Karpas-422 (cell line): ENCODE results near the gene STK24. TPM values are rescaled to one million over a fixed set of nuclear protein-coding genes. Genes with fewer than 3 reads are reported as not detected.

Experiments used
- DNase-seq: peaks from one replicate; pipeline ENCODE4 v3.0.0-alpha.2; 2015
- H2AFZ ChIP-seq: fragments of 200-600 bp; sonication (generic); 2 replicates; pipeline ENCODE4 v1.6.1; 2014; ENCODE audit warnings: antibody characterized with exemption, low read length, mixed read lengths
- H3K27ac ChIP-seq: fragments of 200-600 bp; sonication (generic); 2 replicates; pipeline ENCODE4 v1.5.1; 2014; ENCODE audit warnings: mild to moderate bottlenecking, low read length, moderate library complexity
- H3K27me3 ChIP-seq: fragments of 200-600 bp; sonication (generic); 2 replicates; pipeline ENCODE4 v1.6.1; 2014; ENCODE audit warnings: low read length, mixed read lengths
- H3K36me3 ChIP-seq: fragments of 200-600 bp; sonication (generic); 2 replicates; pipeline ENCODE4 v1.6.1; 2014; ENCODE audit warnings: low read length, mixed read lengths; ENCODE audit not compliant: insufficient read depth
- H3K4me1 ChIP-seq: fragments of 200-600 bp; sonication (generic); 2 replicates; pipeline ENCODE4 v1.6.1; 2014; ENCODE audit warnings: mild to moderate bottlenecking, low read length, mixed read lengths
- H3K4me2 ChIP-seq: fragments of 200-600 bp; sonication (generic); 2 replicates; pipeline ENCODE4 v1.6.1; 2014; ENCODE audit warnings: low read length, low read depth, mild to moderate bottlenecking; ENCODE audit not compliant: poor library complexity, severe bottlenecking
- H3K4me3 ChIP-seq: fragments of 200-600 bp; sonication (generic); 2 replicates; pipeline ENCODE4 v1.5.1; 2014; ENCODE audit warnings: mild to moderate bottlenecking, antibody characterized with exemption, low read length, mixed read lengths
- H3K79me2 ChIP-seq: fragments of 200-600 bp; sonication (generic); 2 replicates; pipeline ENCODE4 v1.6.1; 2014; ENCODE audit warnings: mild to moderate bottlenecking, low read length, mixed read lengths
- H3K9ac ChIP-seq: fragments of 200-600 bp; sonication (generic); 2 replicates; pipeline ENCODE4 v1.6.0; 2014; ENCODE audit warnings: low read length
- H3K9me2 ChIP-seq: fragments of 200-600 bp; sonication (generic), shearing (Covaris generic); replicated peaks from 2 replicates; pipeline ENCODE4 v1.6.0; 2014; ENCODE audit warnings: mild to moderate bottlenecking, low read length, moderate library complexity; ENCODE audit not compliant: insufficient read depth
- H3K9me3 ChIP-seq: fragments of 300-700, 200-600 bp; sonication (generic); 2 replicates; pipeline ENCODE4 v1.6.1; 2014; ENCODE audit warnings: low read length, mixed read lengths
- H4K20me1 ChIP-seq: fragments of 200-600 bp; sonication (generic); 2 replicates; pipeline ENCODE4 v1.6.1; 2014; ENCODE audit warnings: mild to moderate bottlenecking, antibody characterized with exemption, low read length, low read depth; ENCODE audit not compliant: insufficient read depth
- total RNA-seq: library from RNA; depleted of rRNA; stranded (reverse); fragments of >200 nt; shearing (Covaris generic); gene quantifications from 2 replicates; pipeline ENCODE4 v1.2.3, GENCODE V29; 2014; ENCODE audit warnings: low replicate concordance

The STK24 gene
- total RNA-seq, 1 experiment from 2014 or later, result 107 TPM

- Histone ChIP-seq H3K4me2 (no peak overlapping the region), H3K36me3 (no peaks in the 10 kb centered on the region), H3K79me2 (peaks cover 100% of the 10 kb centered on the region), H3K27me3 (no peaks in the 10 kb centered on the region), H2AFZ (no peak overlapping the region), H3K9me3 (no peaks in the 10 kb centered on the region), H3K4me3 (no peak overlapping the region), H3K4me1 (peaks cover 38% of the 10 kb centered on the region), H3K27ac (no peak overlapping the region), H3K9ac (no peak overlapping the region), H4K20me1 (peaks cover 60% of the 10 kb centered on the region), H3K9me2 (no peaks in the 10 kb centered on the region)
- no peak for DNase-seq
Observed at GRCh38 chr13:98544104-98544710, 32.7 kb downstream of the STK24 start.

GRCh38 chr13:98543378-98544103 is 33.4 kb downstream of the STK24 start:
- Histone ChIP-seq H3K9me3 (no peaks in the 10 kb centered on the region), H3K27me3 (no peaks in the 10 kb centered on the region), H3K27ac (no peak overlapping the region), H4K20me1 (peaks cover 61% of the 10 kb centered on the region), H2AFZ (no peak overlapping the region), H3K4me3 (no peak overlapping the region), H3K4me2 (no peak overlapping the region), H3K9ac (no peak overlapping the region), H3K79me2 (peaks cover 100% of the 10 kb centered on the region), H3K4me1 (peaks cover 34% of the 10 kb centered on the region), H3K9me2 (no peaks in the 10 kb centered on the region), H3K36me3 (no peaks in the 10 kb centered on the region)
- DNase-seq, result no peak

- no peak overlapping the region for H2AFZ ChIP-seq
Observed at GRCh38 chr13:98542568-98543377, 34.1 kb downstream of the STK24 start.

GRCh38 chr13:98541701-98542203 is 35.2 kb downstream of the STK24 start:
- Histone ChIP-seq H4K20me1 (peaks cover 64% of the 10 kb centered on the region), H3K9ac (no peak overlapping the region)

More at GRCh38 chr13:98542568-98543377, 34.1 kb downstream of the STK24 start:
- Histone ChIP-seq H3K79me2 (peaks cover 100% of the 10 kb centered on the region), H3K36me3 (no peaks in the 10 kb centered on the region), H3K27me3 (no peaks in the 10 kb centered on the region), H3K27ac (no peak overlapping the region), H4K20me1 (peaks cover 61% of the 10 kb centered on the region), H3K4me3 (no peak overlapping the region), H3K9me2 (no peaks in the 10 kb centered on the region), H3K9ac (no peak overlapping the region), H3K4me2 (no peak overlapping the region), H3K9me3 (no peaks in the 10 kb centered on the region), H3K4me1 (peaks cover 30% of the 10 kb centered on the region)
- DNase-seq, result no peak

GRCh38 chr13:98541191-98541590 is 35.7 kb downstream of the STK24 start:
- Histone ChIP-seq H3K9me2 (no peaks in the 10 kb centered on the region), H3K27me3 (no peaks in the 10 kb centered on the region), H3K79me2 (peaks cover 100% of the 10 kb centered on the region), H3K4me3 (no peak overlapping the region), H2AFZ (no peak overlapping the region), H3K4me2 (no peak overlapping the region), H3K9me3 (no peaks in the 10 kb centered on the region), H3K4me1 (peaks cover 30% of the 10 kb centered on the region), H3K9ac (no peak overlapping the region), H3K36me3 (no peaks in the 10 kb centered on the region), H4K20me1 (peaks cover 65% of the 10 kb centered on the region), H3K27ac (no peak overlapping the region)
- DNase-seq, result no peak

More at GRCh38 chr13:98541701-98542203, 35.2 kb downstream of the STK24 start:
- no peak for DNase-seq
- Histone ChIP-seq H3K9me2 (no peaks in the 10 kb centered on the region), H3K36me3 (no peaks in the 10 kb centered on the region), H3K27me3 (no peaks in the 10 kb centered on the region), H3K4me3 (no peak overlapping the region), H3K4me1 (peaks cover 30% of the 10 kb centered on the region), H3K79me2 (peaks cover 100% of the 10 kb centered on the region), H3K9me3 (no peaks in the 10 kb centered on the region), H3K4me2 (no peak overlapping the region), H2AFZ (no peak overlapping the region), H3K27ac (no peak overlapping the region)

GRCh38 chr13:98540476-98540875 is 36.4 kb downstream of the STK24 start:
- Histone ChIP-seq H3K79me2 (peaks cover 100% of the 10 kb centered on the region), H4K20me1 (peaks cover 67% of the 10 kb centered on the region), H3K4me1 (peaks cover 30% of the 10 kb centered on the region)

GRCh38 chr13:98539666-98540065 is 37.2 kb downstream of the STK24 start:
- no peaks in the 10 kb centered on the region for H3K9me3 ChIP-seq
- H3K9me2 ChIP-seq, result no peaks in the 10 kb centered on the region
- no peak overlapping the region for H3K4me2 ChIP-seq
- H2AFZ ChIP-seq, result no peak overlapping the region
- no peaks in the 10 kb centered on the region for H3K27me3 ChIP-seq
- H3K36me3 ChIP-seq, result no peaks in the 10 kb centered on the region
- H3K27ac ChIP-seq, result no peak overlapping the region
- H3K9ac ChIP-seq, result no peak overlapping the region
- peaks cover 98% of the 10 kb centered on the region for H3K79me2 ChIP-seq
- H3K4me1 ChIP-seq, result peaks cover 30% of the 10 kb centered on the region
- no peak for DNase-seq
- peaks cover 66% of the 10 kb centered on the region for H4K20me1 ChIP-seq
- H3K4me3 ChIP-seq, result no peak overlapping the region

More at GRCh38 chr13:98540476-98540875, 36.4 kb downstream of the STK24 start:
- no peak overlapping the region for H3K27ac ChIP-seq
- no peak overlapping the region for H3K4me2 ChIP-seq
- no peak overlapping the region for H3K9ac ChIP-seq
- H3K9me3 ChIP-seq, result no peaks in the 10 kb centered on the region
- no peak for DNase-seq
- H3K4me3 ChIP-seq, result no peak overlapping the region
- no peaks in the 10 kb centered on the region for H3K27me3 ChIP-seq
- no peak overlapping the region for H2AFZ ChIP-seq
- no peaks in the 10 kb centered on the region for H3K36me3 ChIP-seq
- H3K9me2 ChIP-seq, result no peaks in the 10 kb centered on the region

GRCh38 chr13:98538876-98539275 is 38.0 kb downstream of the STK24 start:
- peaks cover 66% of the 10 kb centered on the region for H4K20me1 ChIP-seq
- H3K79me2 ChIP-seq, result peaks cover 98% of the 10 kb centered on the region
- no peak overlapping the region for H3K9ac ChIP-seq
- no peaks in the 10 kb centered on the region for H3K36me3 ChIP-seq
- H3K4me3 ChIP-seq, result no peak overlapping the region
- no peak overlapping the region for H3K4me2 ChIP-seq
- H3K9me3 ChIP-seq, result no peaks in the 10 kb centered on the region
- no peak for DNase-seq
- no peaks in the 10 kb centered on the region for H3K9me2 ChIP-seq
- no peak overlapping the region for H3K27ac ChIP-seq
- peaks cover 25% of the 10 kb centered on the region for H3K4me1 ChIP-seq
- H2AFZ ChIP-seq, result no peak overlapping the region
- no peaks in the 10 kb centered on the region for H3K27me3 ChIP-seq
